22Rv1 (cell line): ENCODE data around the gene CCDC91.

Source experiments
- CTCF ChIP-seq: fragments of 450-650 bp; IDR thresholded peaks from 2 replicates; pipeline ENCODE4 v1.5.1; 2017; ENCODE audit warnings: mild to moderate bottlenecking
- ZFX ChIP-seq: fragments of 450-650 bp; IDR thresholded peaks from 2 replicates; pipeline ENCODE4 v1.6.1; 2017; ENCODE audit warnings: antibody characterized with exemption, borderline replicate concordance

DNA sequence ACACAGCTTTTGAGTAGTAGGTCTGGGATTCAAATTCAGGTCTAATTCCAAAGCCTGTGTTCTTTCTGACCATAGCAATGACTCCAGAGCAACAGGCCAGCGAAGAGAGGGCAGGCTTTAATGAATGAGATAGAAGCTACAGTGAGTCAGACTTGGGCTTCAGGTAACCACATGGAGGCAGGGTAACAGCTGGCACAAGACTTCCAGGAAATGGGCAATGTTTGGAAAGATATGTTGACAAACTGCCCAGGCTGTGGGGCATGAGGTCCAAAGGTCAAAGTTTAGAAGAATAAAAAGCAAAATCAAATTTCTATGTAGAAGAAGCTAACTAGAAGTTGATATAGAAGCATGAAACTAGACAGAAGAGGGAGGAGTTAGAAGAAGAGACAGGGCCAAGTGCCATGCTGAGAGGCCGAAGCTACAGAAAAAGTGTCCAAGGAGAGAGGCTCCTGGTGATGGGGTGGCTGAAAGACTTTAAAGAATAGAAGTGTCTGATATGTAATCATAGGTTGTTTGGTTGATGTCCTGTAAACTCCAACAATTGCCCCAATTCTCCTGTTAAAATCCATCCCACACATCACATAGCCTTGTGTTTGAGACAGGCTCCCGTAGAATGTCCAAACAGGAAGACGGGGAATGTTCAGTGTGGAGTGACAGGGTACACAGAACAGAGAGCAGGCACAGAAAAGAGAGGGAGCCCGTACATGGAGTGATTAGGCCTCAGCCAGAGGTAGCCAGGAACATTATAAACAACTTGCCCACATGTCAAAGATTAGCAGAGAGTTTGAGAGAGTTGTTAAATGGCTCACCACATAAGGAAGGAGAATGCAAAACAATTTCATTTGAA lies 384.7 kb downstream of the CCDC91 start:
- TF ChIP-seq CTCF (no peak), ZFX (no peak)
